ENCODE measurements around the gene PSAP. TPM values are rescaled to one million over a fixed set of nuclear protein-coding genes. Genes with fewer than 3 reads are reported as not detected.
A peak's percentile ranks its signal among the peaks of the same experiment; 100 is the strongest.

Gene PSAP
- total and polyA plus RNA-seq, 8 donors: 225 to 781 (median 358) TPM

DNA sequence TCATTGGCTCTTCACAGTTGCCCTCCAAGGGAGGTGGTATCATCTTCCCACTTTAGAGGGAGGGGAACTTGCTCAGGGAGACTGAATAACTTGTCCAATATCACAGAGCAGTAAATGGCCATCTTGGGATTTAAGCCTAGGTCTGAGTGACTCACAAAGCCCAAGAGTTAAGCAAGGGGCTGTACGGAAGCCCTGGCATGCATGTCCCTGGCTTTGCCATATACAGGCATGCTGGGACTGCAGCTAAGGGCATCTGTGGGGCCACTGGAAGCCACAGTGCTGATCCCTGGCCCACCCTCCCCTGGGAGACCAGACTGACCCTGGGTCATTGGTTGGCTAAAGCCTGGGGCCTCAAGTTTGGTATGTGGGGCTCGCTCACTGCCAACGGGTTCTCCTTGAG is 80.8 kb downstream of the PSAP start:
- intact Hi-C loops (cut with DNase I): no loop called here
- H3K4me1 ChIP-seq: peaks cover 0 to 22% (median 5%) of the 10 kb centered on the region in 3 donors
- H3K36me3 ChIP-seq: no peaks in the 10 kb centered on the region
- no peaks in the 10 kb centered on the region for H3K27me3 ChIP-seq
- H3K27ac ChIP-seq: peak overlapping the region in 3 of 4 donors; percentile 3 to 74 (median 71)
- TF ChIP-seq, protein P1, sequence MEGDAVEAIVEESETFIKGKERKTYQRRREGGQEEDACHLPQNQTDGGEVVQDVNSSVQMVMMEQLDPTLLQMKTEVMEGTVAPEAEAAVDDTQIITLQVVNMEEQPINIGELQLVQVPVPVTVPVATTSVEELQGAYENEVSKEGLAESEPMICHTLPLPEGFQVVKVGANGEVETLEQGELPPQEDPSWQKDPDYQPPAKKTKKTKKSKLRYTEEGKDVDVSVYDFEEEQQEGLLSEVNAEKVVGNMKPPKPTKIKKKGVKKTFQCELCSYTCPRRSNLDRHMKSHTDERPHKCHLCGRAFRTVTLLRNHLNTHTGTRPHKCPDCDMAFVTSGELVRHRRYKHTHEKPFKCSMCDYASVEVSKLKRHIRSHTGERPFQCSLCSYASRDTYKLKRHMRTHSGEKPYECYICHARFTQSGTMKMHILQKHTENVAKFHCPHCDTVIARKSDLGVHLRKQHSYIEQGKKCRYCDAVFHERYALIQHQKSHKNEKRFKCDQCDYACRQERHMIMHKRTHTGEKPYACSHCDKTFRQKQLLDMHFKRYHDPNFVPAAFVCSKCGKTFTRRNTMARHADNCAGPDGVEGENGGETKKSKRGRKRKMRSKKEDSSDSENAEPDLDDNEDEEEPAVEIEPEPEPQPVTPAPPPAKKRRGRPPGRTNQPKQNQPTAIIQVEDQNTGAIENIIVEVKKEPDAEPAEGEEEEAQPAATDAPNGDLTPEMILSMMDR (IDR thresholded peaks at IDR 0.05): no peak
- ATAC-seq: no peak
- no peak for DNase-seq
- 94 to 97% methylated on average over 3 of the region's 3 CpGs for WGBS, 2 donors
- no peaks in the 10 kb centered on the region for H3K9me3 ChIP-seq
- FAIRE-seq: no peak
- peak overlapping the region in 1 of 4 donors; percentile 67 for H3K4me3 ChIP-seq

DNA sequence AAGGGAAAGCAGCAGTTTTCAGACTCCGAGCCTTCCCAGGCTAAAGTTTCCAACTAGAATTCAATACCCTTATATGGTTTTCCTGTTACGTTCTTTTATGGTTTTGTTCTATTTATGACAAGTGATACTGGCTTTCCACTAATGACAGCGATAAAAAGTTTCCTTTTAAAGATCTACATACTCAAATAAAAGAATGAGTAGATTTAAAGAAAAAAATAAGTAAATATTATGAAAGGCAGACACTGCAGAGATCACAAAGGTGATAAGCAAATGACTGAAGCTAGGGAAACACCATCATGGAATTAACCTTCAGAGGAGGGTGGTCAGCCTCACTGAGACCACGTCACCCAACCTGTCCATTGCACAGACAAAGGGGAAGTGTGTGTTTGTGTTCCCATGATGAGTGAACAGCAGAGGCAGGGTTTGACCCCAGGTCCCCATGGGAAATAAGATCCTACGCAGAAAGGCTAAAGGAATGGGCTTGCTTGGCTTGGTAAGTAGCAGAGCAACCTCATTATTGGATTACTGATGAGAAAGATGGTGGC is 81.7 kb downstream of the PSAP start:
- intact Hi-C loops (cut with DNase I): no loop called here
- no peaks in the 10 kb centered on the region for H3K9me3 ChIP-seq
- FAIRE-seq (peak; percentile 47), ATAC-seq (no peak), DNase-seq (no peak)
- peaks cover 0 to 22% (median 5%) of the 10 kb centered on the region in 3 donors for H3K4me1 ChIP-seq
- no peak overlapping the region for H3K4me3 ChIP-seq
- TF ChIP-seq, protein P1 (IDR thresholded peaks at IDR 0.05): no peak
- peak overlapping the region in 2 of 4 donors; percentile 27 to 62 for H3K27ac ChIP-seq
- H3K36me3 ChIP-seq: no peaks in the 10 kb centered on the region
- H3K27me3 ChIP-seq: no peaks in the 10 kb centered on the region
- WGBS, 2 donors: 82 to 88% methylated on average over 5 of the region's 5 CpGs

DNA sequence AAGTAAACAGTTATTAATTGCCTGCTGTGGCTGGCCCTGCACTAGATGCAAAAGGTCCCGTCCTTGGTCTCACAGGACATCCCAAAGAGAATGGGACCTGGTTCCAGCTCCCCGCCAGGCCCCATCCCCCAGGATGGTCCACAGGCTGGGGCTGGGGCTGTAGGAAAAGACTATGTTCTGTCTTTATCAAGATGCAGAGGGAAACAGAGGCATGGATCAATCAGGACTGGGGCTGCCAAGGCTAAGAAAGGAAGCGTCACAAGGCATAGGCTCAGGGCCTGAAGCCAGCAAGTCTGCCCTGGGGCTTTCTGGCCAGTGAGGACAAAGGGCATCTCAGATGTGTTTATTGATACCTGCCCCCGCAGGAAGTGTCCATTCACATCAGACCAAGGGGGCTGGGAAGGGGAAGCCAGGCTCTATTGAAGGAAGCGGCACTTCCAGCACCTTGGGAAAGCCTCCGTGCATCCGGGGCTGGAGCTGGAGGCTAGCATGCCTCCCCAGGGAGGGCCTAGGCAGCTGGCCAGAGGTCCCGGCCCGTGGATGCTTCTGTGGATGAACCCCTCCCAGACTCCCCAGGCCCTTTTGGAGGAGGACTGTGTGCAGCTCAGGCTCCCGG is 83.5 kb downstream of the PSAP start:
- Histone ChIP-seq H3K27ac (peak overlapping the region in 3 of 4 donors; percentile 35 to 62 (median 56)), H3K27me3 (no peaks in the 10 kb centered on the region), H3K36me3 (no peaks in the 10 kb centered on the region), H3K4me3 (no peak overlapping the region), H3K4me1 (peaks cover 0 to 22% (median 5%) of the 10 kb centered on the region in 3 donors), H3K9me3 (no peaks in the 10 kb centered on the region)
- FAIRE-seq (no peak), DNase-seq (peak in 1 of 6 donors; percentile 52), ATAC-seq (no peak)
- 60 to 61% methylated on average over 10 of the region's 10 CpGs for WGBS, 2 donors
- intact Hi-C loops (cut with DNase I): no loop called here
- TF ChIP-seq, protein P1 (IDR thresholded peaks at IDR 0.05): no peak

DNA sequence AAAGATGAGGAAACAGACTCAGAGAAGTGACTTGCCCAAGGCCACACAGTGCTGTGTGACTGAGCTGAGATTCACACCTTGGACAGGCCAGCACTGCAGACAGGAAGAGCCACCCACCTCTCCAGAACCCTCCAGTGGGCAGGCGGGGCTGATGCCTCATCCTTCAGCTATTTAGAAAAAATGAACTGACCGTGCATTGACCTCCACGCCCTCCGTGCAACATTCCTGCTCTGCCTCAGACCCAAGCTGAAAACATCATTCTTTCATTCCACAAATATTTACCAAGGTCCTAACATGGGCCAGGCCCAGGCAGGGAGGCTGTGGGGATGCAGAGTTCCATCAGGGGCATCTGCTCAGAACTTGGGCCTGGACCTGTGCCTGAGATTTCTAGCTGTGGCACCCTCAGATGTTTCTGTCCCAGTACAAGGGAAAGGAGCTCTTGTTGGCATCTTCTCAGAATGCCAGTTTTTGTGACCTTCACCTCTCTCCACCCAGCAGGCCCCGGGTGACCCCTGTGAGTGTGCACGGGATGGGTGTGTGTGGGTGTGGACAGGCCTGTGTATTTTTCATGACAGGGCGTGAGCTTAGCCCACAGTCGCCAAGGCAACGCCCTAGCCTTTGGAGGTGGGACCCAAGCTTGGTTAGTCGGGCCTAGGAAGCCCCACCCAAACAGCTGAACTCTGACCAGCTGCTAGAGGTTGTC is 84.2 kb downstream of the PSAP start:
- intact Hi-C loops (cut with DNase I): no loop called here
- WGBS, 2 donors: 59 to 62% methylated on average over 10 of the region's 10 CpGs
- no peaks in the 10 kb centered on the region for H3K27me3 ChIP-seq
- H3K4me3 ChIP-seq: no peak overlapping the region
- H3K27ac ChIP-seq: peak overlapping the region in 3 of 4 donors; percentile 35 to 62 (median 56)
- no peak for FAIRE-seq
- TF ChIP-seq, protein P1 (IDR thresholded peaks at IDR 0.05): no peak
- peak; percentile 35 to 58 (median 44) for ATAC-seq
- peaks cover 0 to 22% (median 4%) of the 10 kb centered on the region in 3 donors for H3K4me1 ChIP-seq
- no peaks in the 10 kb centered on the region for H3K36me3 ChIP-seq
- H3K9me3 ChIP-seq: no peaks in the 10 kb centered on the region
- DNase-seq: peak in 3 of 6 donors; percentile 21 to 51 (median 39)

Small RNA genes lying within 50 kb of the gene (microRNA-seq; reads per million reads assigned to microRNA genes)
- 0 reads per million in 2 donors for gene MIR7152

Other genes starting within 250 kb of the PSAP start
- gene C10orf105, start 131.5 kb downstream of the PSAP start, total RNA-seq: under 1 TPM in 1 of 6 donors, not detected in 5; 0.06 TPM
- under 1 TPM; 0.08 to 0.14 TPM for gene C10orf105, start 131.5 kb downstream of the PSAP start, polyA plus RNA-seq
- gene VSIR, start 77.7 kb downstream of the PSAP start, total RNA-seq: 10 to 100 TPM in 3 of 6 donors, 1 to 10 TPM in 3; 3.7 to 27.6 (median 9.7) TPM
- 10 to 100 TPM in 1 of 2 donors, 1 to 10 TPM in 1; 5.9 to 10.2 TPM for gene VSIR, start 77.7 kb downstream of the PSAP start, polyA plus RNA-seq
- gene CHST3, start 113.1 kb upstream of the PSAP start, total RNA-seq: 10 to 100 TPM in 1 of 6 donors, 1 to 10 TPM in 5; 3.1 to 10.8 (median 3.8) TPM
- gene CHST3, start 113.1 kb upstream of the PSAP start, polyA plus RNA-seq: 1 to 10 TPM; 3.3 to 3.6 TPM
- gene SPOCK2, start 237.3 kb upstream of the PSAP start, total RNA-seq: 1 to 10 TPM in 4 of 6 donors, under 1 TPM in 2; 0.59 to 2.1 (median 1.2) TPM
- gene SPOCK2, start 237.3 kb upstream of the PSAP start, polyA plus RNA-seq: 1 to 10 TPM; 1.8 to 2.0 TPM

Data from pancreas (tissue), 10 donors.